ENCODE measurements around the gene STAB1. TPM values are rescaled to one million over a fixed set of nuclear protein-coding genes. Genes with fewer than 3 reads are reported as not detected.

Gene STAB1
- total and polyA plus RNA-seq, 2 donors (not counting 1 experiment from before 2014, with no cell fraction given) = under 0.01 to 0.09 TPM

DNA sequence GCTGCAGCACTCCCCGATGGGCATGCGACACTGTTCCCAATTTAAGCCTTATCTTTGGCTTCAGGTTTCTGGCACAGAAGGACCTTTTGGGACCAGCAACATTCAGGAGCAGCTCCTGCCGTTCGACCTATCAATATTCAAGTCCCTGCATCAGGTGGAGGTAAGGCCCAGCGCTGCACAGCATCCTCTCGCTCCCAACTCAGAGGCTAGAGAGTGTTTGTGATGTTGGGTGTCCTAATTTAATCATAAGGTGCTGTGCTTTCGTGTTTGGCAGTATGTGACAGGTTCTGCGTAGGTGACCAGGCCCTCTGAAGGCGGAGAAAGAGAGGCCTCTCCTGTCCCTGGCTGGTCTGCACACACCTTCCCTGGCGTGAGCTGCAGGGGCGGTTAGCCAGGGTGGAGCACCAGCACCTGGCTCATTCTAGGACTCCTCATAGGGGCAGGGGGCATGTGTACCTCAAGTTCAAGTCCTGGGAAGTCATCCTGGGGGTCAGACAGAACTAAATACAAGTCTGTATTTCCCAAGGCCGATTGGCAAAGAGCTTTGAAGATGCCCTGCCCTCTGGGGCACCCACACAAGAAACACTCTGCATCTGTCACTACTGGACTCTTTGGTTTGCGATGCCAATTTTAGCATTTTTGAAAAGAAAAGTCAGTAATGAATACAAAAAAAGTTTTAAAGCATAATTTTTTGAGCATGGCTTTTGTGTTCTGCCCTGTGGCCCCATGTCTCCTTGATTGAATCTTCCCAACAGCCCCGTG is 22.7 kb upstream of the STAB1 start:
- H3K9ac ChIP-seq (ENCODE audit: insufficient read depth, low read length) = no peak overlapping the region
- H3K79me2 ChIP-seq (ENCODE audit: control insufficient read depth, insufficient read depth, low read length) = peaks cover 2% of the 10 kb centered on the region
- H3K9me3 ChIP-seq (ENCODE audit: control insufficient read depth, insufficient read depth, low read depth, low read length) = no peaks in the 10 kb centered on the region
- no peak overlapping the region for H3K27ac ChIP-seq (ENCODE audit: insufficient read depth, low read length)
- DNase-seq (ENCODE audit: low read depth in 2 of 2) = no peak
- no peak overlapping the region for H3K4me2 ChIP-seq (ENCODE audit: extremely low read depth, insufficient read depth, low read length)
- no peak overlapping the region for H2AFZ ChIP-seq (ENCODE audit: low read length)
- no peak overlapping the region for H3K4me3 ChIP-seq (replicated peaks in 1 of 4; ENCODE audit: control extremely low read depth in 1 of 4, insufficient read depth in 1 of 4, low read depth in 3 of 4, low read length in 4 of 4)
- TF ChIP-seq, protein P1, sequence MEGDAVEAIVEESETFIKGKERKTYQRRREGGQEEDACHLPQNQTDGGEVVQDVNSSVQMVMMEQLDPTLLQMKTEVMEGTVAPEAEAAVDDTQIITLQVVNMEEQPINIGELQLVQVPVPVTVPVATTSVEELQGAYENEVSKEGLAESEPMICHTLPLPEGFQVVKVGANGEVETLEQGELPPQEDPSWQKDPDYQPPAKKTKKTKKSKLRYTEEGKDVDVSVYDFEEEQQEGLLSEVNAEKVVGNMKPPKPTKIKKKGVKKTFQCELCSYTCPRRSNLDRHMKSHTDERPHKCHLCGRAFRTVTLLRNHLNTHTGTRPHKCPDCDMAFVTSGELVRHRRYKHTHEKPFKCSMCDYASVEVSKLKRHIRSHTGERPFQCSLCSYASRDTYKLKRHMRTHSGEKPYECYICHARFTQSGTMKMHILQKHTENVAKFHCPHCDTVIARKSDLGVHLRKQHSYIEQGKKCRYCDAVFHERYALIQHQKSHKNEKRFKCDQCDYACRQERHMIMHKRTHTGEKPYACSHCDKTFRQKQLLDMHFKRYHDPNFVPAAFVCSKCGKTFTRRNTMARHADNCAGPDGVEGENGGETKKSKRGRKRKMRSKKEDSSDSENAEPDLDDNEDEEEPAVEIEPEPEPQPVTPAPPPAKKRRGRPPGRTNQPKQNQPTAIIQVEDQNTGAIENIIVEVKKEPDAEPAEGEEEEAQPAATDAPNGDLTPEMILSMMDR (conservative IDR thresholded peaks at IDR 0.05 in 1 of 2, IDR thresholded peaks at IDR 0.05 in 1 of 2; ENCODE audit: low read depth in 1 of 2, low read length in 2 of 2) = no peak
- TF ChIP-seq EZH2 (IDR thresholded peaks at IDR 0.05; ENCODE audit: low read length, missing control alignments) = no peak
- H4K20me1 ChIP-seq (ENCODE audit: control insufficient read depth, extremely low read depth, insufficient read depth, low read length) = no peaks in the 10 kb centered on the region
- H3K36me3 ChIP-seq (ENCODE audit: control insufficient read depth, insufficient read depth, low read length) = peaks cover 39% of the 10 kb centered on the region
- no peaks in the 10 kb centered on the region for H3K27me3 ChIP-seq (ENCODE audit: control insufficient read depth, insufficient read depth, low read length)
- no peaks in the 10 kb centered on the region for H3K4me1 ChIP-seq (ENCODE audit: control insufficient read depth, extremely low read depth, insufficient read depth, low read length)

DNA sequence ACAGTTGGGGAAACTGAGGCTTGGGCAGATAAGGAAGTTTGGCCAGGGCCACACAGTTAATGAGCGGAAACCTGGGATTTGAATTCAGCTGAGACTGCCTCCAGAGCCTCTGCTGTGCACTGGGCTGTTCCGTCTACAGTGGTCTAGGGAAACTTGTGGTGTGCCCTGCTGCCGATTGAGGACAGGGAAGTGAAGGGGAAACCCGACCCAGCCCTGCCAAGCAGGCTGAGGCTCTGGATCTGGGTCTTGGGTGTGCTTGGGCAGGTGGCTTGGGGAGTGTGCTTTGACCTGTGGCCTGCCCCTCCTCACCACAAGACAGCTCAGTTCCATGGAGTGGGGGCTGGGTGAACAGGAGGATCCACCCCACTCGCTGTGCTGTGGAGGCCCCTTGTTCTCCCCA is 22.1 kb upstream of the STAB1 start:
- Histone ChIP-seq H3K9me3 (ENCODE audit: control insufficient read depth, insufficient read depth, low read depth, low read length) (no peaks in the 10 kb centered on the region), H3K27me3 (ENCODE audit: control insufficient read depth, insufficient read depth, low read length) (no peaks in the 10 kb centered on the region), H3K36me3 (ENCODE audit: control insufficient read depth, insufficient read depth, low read length) (peaks cover 41% of the 10 kb centered on the region), H3K9ac (ENCODE audit: insufficient read depth, low read length) (no peak overlapping the region), H4K20me1 (ENCODE audit: control insufficient read depth, extremely low read depth, insufficient read depth, low read length) (no peaks in the 10 kb centered on the region), H3K4me2 (ENCODE audit: extremely low read depth, insufficient read depth, low read length) (no peak overlapping the region), H3K4me3 (replicated peaks in 1 of 4; ENCODE audit: control extremely low read depth in 1 of 4, insufficient read depth in 1 of 4, low read depth in 3 of 4, low read length in 4 of 4) (no peak overlapping the region), H3K4me1 (ENCODE audit: control insufficient read depth, extremely low read depth, insufficient read depth, low read length) (no peaks in the 10 kb centered on the region), H3K27ac (ENCODE audit: insufficient read depth, low read length) (no peak overlapping the region), H2AFZ (ENCODE audit: low read length) (no peak overlapping the region), H3K79me2 (ENCODE audit: control insufficient read depth, insufficient read depth, low read length) (peaks cover 2% of the 10 kb centered on the region)
- no peak for DNase-seq (ENCODE audit: low read depth in 2 of 2)
- TF ChIP-seq, protein P1 (conservative IDR thresholded peaks at IDR 0.05 in 1 of 2, IDR thresholded peaks at IDR 0.05 in 1 of 2; ENCODE audit: low read depth in 1 of 2, low read length in 2 of 2) = no peak
- TF ChIP-seq EZH2 (IDR thresholded peaks at IDR 0.05; ENCODE audit: low read length, missing control alignments) = no peak

DNA sequence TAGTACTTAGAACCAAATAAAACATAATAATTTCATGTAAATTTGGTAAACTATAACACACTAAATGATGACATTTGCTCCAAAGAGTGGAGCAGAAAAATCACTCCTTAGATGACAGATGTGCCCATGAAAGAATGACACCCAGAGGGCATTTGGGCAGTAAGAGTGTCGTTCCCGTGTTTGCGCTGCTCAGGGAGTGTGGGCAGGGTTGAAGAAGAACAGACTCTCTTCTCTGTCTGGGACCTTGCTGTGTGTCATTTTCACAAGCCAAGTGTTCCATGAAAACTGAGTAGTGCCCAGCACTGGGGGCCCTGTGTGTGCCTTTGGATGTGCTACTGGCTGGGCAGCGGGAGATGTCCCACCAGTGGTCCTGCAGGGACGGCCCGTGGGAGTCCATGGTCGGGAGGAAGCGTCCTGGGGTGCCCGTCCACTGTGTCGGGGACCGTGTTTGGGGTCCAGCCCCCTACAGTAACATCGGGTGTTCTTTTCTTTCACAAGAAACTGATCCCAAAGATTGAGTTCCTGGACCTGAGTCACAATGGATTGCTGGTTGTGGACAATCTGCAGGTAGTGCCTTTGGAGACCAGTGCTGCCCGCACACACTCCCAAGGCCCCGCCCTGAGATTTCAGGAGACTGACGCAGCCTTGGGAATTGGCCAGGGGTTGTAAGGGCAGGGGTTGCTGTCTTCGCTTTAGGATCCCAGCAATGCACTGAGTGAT is 17.9 kb upstream of the STAB1 start:
- no peaks in the 10 kb centered on the region for H3K9me3 ChIP-seq (ENCODE audit: control insufficient read depth, insufficient read depth, low read depth, low read length)
- DNase-seq (ENCODE audit: low read depth in 2 of 2) = no peak
- H3K27me3 ChIP-seq (ENCODE audit: control insufficient read depth, insufficient read depth, low read length) = no peaks in the 10 kb centered on the region
- H3K9ac ChIP-seq (ENCODE audit: insufficient read depth, low read length) = no peak overlapping the region
- H3K36me3 ChIP-seq (ENCODE audit: control insufficient read depth, insufficient read depth, low read length) = peaks cover 43% of the 10 kb centered on the region
- H3K4me1 ChIP-seq (ENCODE audit: control insufficient read depth, extremely low read depth, insufficient read depth, low read length) = no peaks in the 10 kb centered on the region
- no peaks in the 10 kb centered on the region for H3K79me2 ChIP-seq (ENCODE audit: control insufficient read depth, insufficient read depth, low read length)
- H3K4me3 ChIP-seq (replicated peaks in 1 of 4; ENCODE audit: control extremely low read depth in 1 of 4, insufficient read depth in 1 of 4, low read depth in 3 of 4, low read length in 4 of 4) = no peak overlapping the region
- H4K20me1 ChIP-seq (ENCODE audit: control insufficient read depth, extremely low read depth, insufficient read depth, low read length) = no peaks in the 10 kb centered on the region
- H2AFZ ChIP-seq (ENCODE audit: low read length) = no peak overlapping the region
- H3K4me2 ChIP-seq (ENCODE audit: extremely low read depth, insufficient read depth, low read length) = no peak overlapping the region
- no peak overlapping the region for H3K27ac ChIP-seq (ENCODE audit: insufficient read depth, low read length)
- TF ChIP-seq, protein P1 (conservative IDR thresholded peaks at IDR 0.05 in 1 of 2, IDR thresholded peaks at IDR 0.05 in 1 of 2; ENCODE audit: low read depth in 1 of 2, low read length in 2 of 2) = no peak
- no peak for TF ChIP-seq EZH2 (IDR thresholded peaks at IDR 0.05; ENCODE audit: low read length, missing control alignments)
